ENCODE data around the gene COL12A1. TPM values are rescaled to one million over a fixed set of nuclear protein-coding genes. Genes with fewer than 3 reads are reported as not detected.

COL12A1 gene
- total and polyA plus RNA-seq, 2 experiments from 2014 or later: 0.39 to 6.3 TPM

- peaks cover 20% of the 10 kb centered on the region; the same call in 2 of the 3 replicates for H3K4me1 Mint-ChIP-seq
- Histone ChIP-seq H3K9me2 (ENCODE audit: insufficient read depth) (no peaks in the 10 kb centered on the region), H4K20me1 (replicated peaks; ENCODE audit: insufficient read depth) (no peaks in the 10 kb centered on the region), H3K27me3 (ENCODE audit: insufficient read depth) (no peaks in the 10 kb centered on the region), H3K4me3 (no peak overlapping the region), H3K4me2 (no peak overlapping the region), H3K4me1 (ENCODE audit: insufficient read depth) (peaks cover 17% of the 10 kb centered on the region; the same call in 1 of the 2 replicates), H3F3A (replicated peaks; ENCODE audit: low read depth) (no peaks in the 10 kb centered on the region), H3K36me3 (ENCODE audit: insufficient read depth) (no peaks in the 10 kb centered on the region), H2AFZ (no peak overlapping the region), H3K27ac (ENCODE audit: low read depth) (no peak overlapping the region), H3K79me2 (replicated peaks; ENCODE audit: insufficient read depth) (no peaks in the 10 kb centered on the region)
- no peak overlapping the region for H3K4me3 Mint-ChIP-seq
- no peaks in the 10 kb centered on the region for H3K36me3 Mint-ChIP-seq (ENCODE audit: low read depth)
- no peaks in the 10 kb centered on the region for H3K9me3 Mint-ChIP-seq
- TF ChIP-seq ZNF462 (CRISPR knock-in tag; IDR thresholded peaks at IDR 0.05) (no peak), POLR2AphosphoS5 (IDR thresholded peaks at IDR 0.05; ENCODE audit: low read depth) (no peak)
- ATAC-seq (no peak), DNase-seq (ENCODE audit: low spot score) (peak; percentile 17)
- peaks cover 3% of the 10 kb centered on the region for H3K27me3 Mint-ChIP-seq (ENCODE audit: insufficient read depth, low read depth, poor library complexity)
- H3K27ac Mint-ChIP-seq: no peak overlapping the region
Measured at GRCh38 chr6:75171567-75171966, 34.3 kb downstream of the COL12A1 start.

- Mint-ChIP-seq H3K4me1 (peaks cover 20% of the 10 kb centered on the region; the same call in 2 of the 3 replicates), H3K9me3 (no peaks in the 10 kb centered on the region), H3K36me3 (ENCODE audit: low read depth) (no peaks in the 10 kb centered on the region), H3K27ac (no peak overlapping the region), H3K27me3 (ENCODE audit: insufficient read depth, low read depth, poor library complexity) (peaks cover 3% of the 10 kb centered on the region), H3K4me3 (no peak overlapping the region)
- Histone ChIP-seq H3F3A (replicated peaks; ENCODE audit: low read depth) (no peaks in the 10 kb centered on the region), H3K79me2 (replicated peaks; ENCODE audit: insufficient read depth) (no peaks in the 10 kb centered on the region), H3K4me2 (peak overlapping the region; percentile 13; the same call in 1 of the 2 replicates), H3K4me3 (no peak overlapping the region), H3K36me3 (ENCODE audit: insufficient read depth) (no peaks in the 10 kb centered on the region), H3K4me1 (ENCODE audit: insufficient read depth) (peaks cover 17% of the 10 kb centered on the region; the same call in 1 of the 2 replicates), H4K20me1 (replicated peaks; ENCODE audit: insufficient read depth) (no peaks in the 10 kb centered on the region), H3K9me2 (ENCODE audit: insufficient read depth) (no peaks in the 10 kb centered on the region), H2AFZ (no peak overlapping the region), H3K27ac (ENCODE audit: low read depth) (no peak overlapping the region), H3K27me3 (ENCODE audit: insufficient read depth) (no peaks in the 10 kb centered on the region)
- ATAC-seq (no peak), DNase-seq (ENCODE audit: low spot score) (no peak)
- TF ChIP-seq ETS1 (IDR thresholded peaks at IDR 0.05): no peak
- TF ChIP-seq NANOG (IDR thresholded peaks at IDR 0.05; ENCODE audit: borderline replicate concordance): no peak
- no peak for TF ChIP-seq REST (IDR thresholded peaks at IDR 0.05; ENCODE audit: unreplicated experiment)
- TF ChIP-seq CREB1 (CRISPR knock-in tag; IDR thresholded peaks at IDR 0.05; ENCODE audit: low read depth): no peak
- TF ChIP-seq POLR2AphosphoS5 (IDR thresholded peaks at IDR 0.05; ENCODE audit: low read depth): no peak
- TF ChIP-seq JUNB (IDR thresholded peaks at IDR 0.05; ENCODE audit: unreplicated experiment): no peak
Measured at GRCh38 chr6:75170691-75171560, 34.9 kb downstream of the COL12A1 start.
